ENCODE data around the gene NCOA4. TPM values are rescaled to one million over a fixed set of nuclear protein-coding genes. Genes with fewer than 3 reads are reported as not detected.

Gene NCOA4
- total and polyA plus RNA-seq, 2 of the 4 experiments (the other 2 are of a cell fraction), result 62.2 to 188 TPM

DNA sequence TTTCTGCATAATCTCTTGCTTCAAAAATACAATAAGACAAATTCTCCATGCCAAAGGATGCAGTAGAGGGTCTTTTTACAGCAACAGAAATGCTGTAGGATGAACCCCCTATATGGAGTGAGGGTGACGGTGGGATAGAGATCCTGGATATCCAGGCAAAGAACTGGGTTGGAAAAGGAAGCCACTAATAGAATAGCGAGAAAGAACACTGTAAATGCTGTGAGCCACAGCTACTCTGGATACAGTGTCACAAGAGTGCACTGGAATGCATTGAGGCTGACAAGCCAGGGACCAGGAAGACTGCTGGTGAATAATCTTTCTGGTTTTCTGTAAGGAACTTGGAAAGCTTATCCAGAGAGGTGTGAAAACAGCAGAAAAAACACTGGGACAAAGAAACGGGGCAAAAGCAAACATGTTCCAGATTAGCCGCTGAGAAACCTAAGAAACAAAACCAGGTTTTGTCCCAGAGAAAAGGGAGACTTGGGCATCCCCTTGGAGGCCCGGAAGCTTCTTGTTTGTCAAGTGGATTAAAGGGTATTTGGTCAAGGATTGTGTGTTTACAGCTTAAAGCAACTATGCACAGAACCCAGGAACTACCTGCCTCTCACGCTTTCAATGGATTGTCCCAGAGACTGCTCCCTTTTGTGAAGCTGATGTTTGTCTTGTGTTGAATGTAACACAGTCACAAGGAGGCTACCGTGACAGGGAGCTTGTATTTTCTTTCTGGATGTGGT is 21.8 kb upstream of the NCOA4 start:
- Histone ChIP-seq H3K4me2 (ENCODE audit: low read depth, low read length) (no peak overlapping the region), H3K27me3 (ENCODE audit: control insufficient read depth, insufficient read depth, low read length) (peaks cover 35% of the 10 kb centered on the region), H2AFZ (replicated peaks; ENCODE audit: low read length, poor library complexity) (no peak overlapping the region), H4K8ac (ENCODE audit: low read depth in 2 of 2, low read length in 2 of 2) (no peak overlapping the region), H4K91ac (ENCODE audit: insufficient read depth, low read depth, low read length) (no peak overlapping the region), H2AK5ac (ENCODE audit: low read depth, low read length) (no peak overlapping the region), H2BK20ac (ENCODE audit: low read depth, low read length) (no peak overlapping the region), H3K9me1 (ENCODE audit: insufficient read depth, low read length) (no peaks in the 10 kb centered on the region), H3K14ac (replicated peaks; ENCODE audit: low read depth, low read length) (no peak overlapping the region), H3K36me3 (ENCODE audit: control insufficient read depth, insufficient read depth, low read length) (no peaks in the 10 kb centered on the region), H3K56ac (ENCODE audit: extremely low read depth, insufficient read depth, low read length) (no peak overlapping the region), H4K20me1 (ENCODE audit: insufficient read depth, low read length) (no peaks in the 10 kb centered on the region), H3K4ac (ENCODE audit: low read depth, low read length) (no peak overlapping the region), H3K27ac (ENCODE audit: insufficient read depth, low read length) (no peak overlapping the region), H3K4me1 (ENCODE audit: control insufficient read depth, insufficient read depth, low read length) (no peaks in the 10 kb centered on the region), H2BK15ac (ENCODE audit: low read depth, low read length) (no peak overlapping the region), H2BK120ac (ENCODE audit: low read depth, low read length) (no peak overlapping the region), H3K9ac (ENCODE audit: low read depth, low read length) (no peak overlapping the region), H2BK5ac (ENCODE audit: low read depth, low read length, poor library complexity, severe bottlenecking) (no peak overlapping the region), H3K9me3 (ENCODE audit: control insufficient read depth, insufficient read depth, low read length) (no peaks in the 10 kb centered on the region), H3K79me1 (ENCODE audit: low read depth in 1 of 2, low read length in 2 of 2) (no peaks in the 10 kb centered on the region), H2AK9ac (replicated peaks; ENCODE audit: low read depth, low read length, poor library complexity) (no peak overlapping the region), H3K18ac (ENCODE audit: low read depth, low read length) (no peak overlapping the region), H3K23ac (ENCODE audit: low read depth, low read length) (no peak overlapping the region), H4K5ac (ENCODE audit: low read depth, low read length) (no peak overlapping the region), H3K4me3 (ENCODE audit: insufficient read depth, low read depth, low read length) (no peak overlapping the region)
- ATAC-seq (ENCODE audit: low read depth), result no peak
- BruUV-seq (replicated peaks), result no TSS peak
- DNase-seq, result no peak
- dilution Hi-C loops (cut with HindIII; ENCODE audit: low sequenced_read_pairs, unreplicated experiment), result no loop called here
- 61% methylated on average over 4 of the region's 7 CpGs; no CpG with 5 or more reads in 1 of the 2 experiments for WGBS, 2 experiments (ENCODE audit: extremely low coverage in 2 of 2, insufficient read length in 1 of 2)
- CTCF ChIA-PET, result interaction anchor here (0.5 to 0.6 kb wide), 2 partner anchors 13 to 47 kb away, joined by 3 read pairs; no protein-coding TSS in a partner anchor
- intact Hi-C loops (cut with micrococcal nuclease), result no loop called here
- TF ChIP-seq RCOR1 (IDR thresholded peaks at IDR 0.05; ENCODE audit: insufficient replicate concordance, low read length) (no peak), MAZ (IDR thresholded peaks at IDR 0.05; ENCODE audit: borderline replicate concordance, low read depth, low read length) (no peak), SMC3 (IDR thresholded peaks at IDR 0.05; ENCODE audit: low read depth, low read length) (no peak), RAD21 (IDR thresholded peaks at IDR 0.05; ENCODE audit: low read length) (no peak), MAFK (IDR thresholded peaks at IDR 0.05; ENCODE audit: low read depth, low read length) (no peak), RFX5 (IDR thresholded peaks at IDR 0.05; ENCODE audit: low read depth, low read length) (no peak), BHLHE40 (IDR thresholded peaks at IDR 0.05; ENCODE audit: low read depth, low read length) (no peak), NFE2L2 (IDR thresholded peaks at IDR 0.05; ENCODE audit: low read depth, low read length) (no peak), CHD1 (IDR thresholded peaks at IDR 0.05; ENCODE audit: low read depth, low read length) (no peak), MXI1 (IDR thresholded peaks at IDR 0.05; ENCODE audit: borderline replicate concordance, low read depth, low read length) (no peak), FOS (IDR thresholded peaks at IDR 0.05; ENCODE audit: low read depth, low read length) (no peak), CEBPB (IDR thresholded peaks at IDR 0.05; ENCODE audit: low read depth, low read length) (no peak), POLR2A (IDR thresholded peaks at IDR 0.05; ENCODE audit: low read depth, low read length) (no peak)
- TF ChIP-seq, protein P1, sequence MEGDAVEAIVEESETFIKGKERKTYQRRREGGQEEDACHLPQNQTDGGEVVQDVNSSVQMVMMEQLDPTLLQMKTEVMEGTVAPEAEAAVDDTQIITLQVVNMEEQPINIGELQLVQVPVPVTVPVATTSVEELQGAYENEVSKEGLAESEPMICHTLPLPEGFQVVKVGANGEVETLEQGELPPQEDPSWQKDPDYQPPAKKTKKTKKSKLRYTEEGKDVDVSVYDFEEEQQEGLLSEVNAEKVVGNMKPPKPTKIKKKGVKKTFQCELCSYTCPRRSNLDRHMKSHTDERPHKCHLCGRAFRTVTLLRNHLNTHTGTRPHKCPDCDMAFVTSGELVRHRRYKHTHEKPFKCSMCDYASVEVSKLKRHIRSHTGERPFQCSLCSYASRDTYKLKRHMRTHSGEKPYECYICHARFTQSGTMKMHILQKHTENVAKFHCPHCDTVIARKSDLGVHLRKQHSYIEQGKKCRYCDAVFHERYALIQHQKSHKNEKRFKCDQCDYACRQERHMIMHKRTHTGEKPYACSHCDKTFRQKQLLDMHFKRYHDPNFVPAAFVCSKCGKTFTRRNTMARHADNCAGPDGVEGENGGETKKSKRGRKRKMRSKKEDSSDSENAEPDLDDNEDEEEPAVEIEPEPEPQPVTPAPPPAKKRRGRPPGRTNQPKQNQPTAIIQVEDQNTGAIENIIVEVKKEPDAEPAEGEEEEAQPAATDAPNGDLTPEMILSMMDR (conservative IDR thresholded peaks at IDR 0.05; ENCODE audit: low read depth, low read length), result no peak
- TF ChIP-seq, protein P2, sequence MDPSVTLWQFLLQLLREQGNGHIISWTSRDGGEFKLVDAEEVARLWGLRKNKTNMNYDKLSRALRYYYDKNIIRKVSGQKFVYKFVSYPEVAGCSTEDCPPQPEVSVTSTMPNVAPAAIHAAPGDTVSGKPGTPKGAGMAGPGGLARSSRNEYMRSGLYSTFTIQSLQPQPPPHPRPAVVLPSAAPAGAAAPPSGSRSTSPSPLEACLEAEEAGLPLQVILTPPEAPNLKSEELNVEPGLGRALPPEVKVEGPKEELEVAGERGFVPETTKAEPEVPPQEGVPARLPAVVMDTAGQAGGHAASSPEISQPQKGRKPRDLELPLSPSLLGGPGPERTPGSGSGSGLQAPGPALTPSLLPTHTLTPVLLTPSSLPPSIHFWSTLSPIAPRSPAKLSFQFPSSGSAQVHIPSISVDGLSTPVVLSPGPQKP (IDR thresholded peaks at IDR 0.05; ENCODE audit: borderline replicate concordance, low read depth, low read length), result no peak
- TF ChIP-seq, protein P3, sequence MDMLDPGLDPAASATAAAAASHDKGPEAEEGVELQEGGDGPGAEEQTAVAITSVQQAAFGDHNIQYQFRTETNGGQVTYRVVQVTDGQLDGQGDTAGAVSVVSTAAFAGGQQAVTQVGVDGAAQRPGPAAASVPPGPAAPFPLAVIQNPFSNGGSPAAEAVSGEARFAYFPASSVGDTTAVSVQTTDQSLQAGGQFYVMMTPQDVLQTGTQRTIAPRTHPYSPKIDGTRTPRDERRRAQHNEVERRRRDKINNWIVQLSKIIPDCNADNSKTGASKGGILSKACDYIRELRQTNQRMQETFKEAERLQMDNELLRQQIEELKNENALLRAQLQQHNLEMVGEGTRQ (IDR thresholded peaks at IDR 0.05; ENCODE audit: low read depth, low read length), result no peak
- in situ Hi-C loops (cut with MboI; ENCODE audit: low sequenced_read_pairs), result no loop called here
- POLR2A ChIA-PET (ENCODE audit: unreplicated experiment), result no interaction called here

All from IMR-90 (cell line).